NCI-H69 (cell line): ENCODE measurements around the gene ANKS6.
A peak's percentile ranks its signal among the peaks of the same experiment; 100 is the strongest.

Experiments
- DNase-seq: peaks from one replicate; lab custom pipeline; 2025; lab: John Stamatoyannopoulos, UW

Gene ANKS6

DNA sequence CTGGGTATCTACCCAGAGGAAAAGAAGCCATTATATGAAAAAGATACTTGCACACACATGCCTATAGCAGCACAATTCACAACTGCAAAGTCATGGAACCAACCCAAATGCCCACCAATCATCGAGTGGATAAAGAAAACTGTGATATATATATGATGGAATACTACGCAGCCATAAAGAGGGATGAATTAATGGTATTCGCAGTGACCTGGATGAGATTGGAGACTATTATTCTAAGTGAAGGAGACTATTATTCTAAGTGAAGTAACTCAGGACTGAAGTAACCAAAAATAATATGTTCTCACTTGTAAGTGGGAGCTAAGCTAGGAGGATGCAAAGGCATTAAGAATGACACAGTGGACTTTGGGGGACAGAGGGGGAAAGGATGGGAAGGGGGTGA is 57.6 kb downstream of the ANKS6 start:
- DNase-seq = no peak

- DNase-seq = no peak
Measured at GRCh38 chr9:98736226-98736625, 60.1 kb downstream of the ANKS6 start.

DNA sequence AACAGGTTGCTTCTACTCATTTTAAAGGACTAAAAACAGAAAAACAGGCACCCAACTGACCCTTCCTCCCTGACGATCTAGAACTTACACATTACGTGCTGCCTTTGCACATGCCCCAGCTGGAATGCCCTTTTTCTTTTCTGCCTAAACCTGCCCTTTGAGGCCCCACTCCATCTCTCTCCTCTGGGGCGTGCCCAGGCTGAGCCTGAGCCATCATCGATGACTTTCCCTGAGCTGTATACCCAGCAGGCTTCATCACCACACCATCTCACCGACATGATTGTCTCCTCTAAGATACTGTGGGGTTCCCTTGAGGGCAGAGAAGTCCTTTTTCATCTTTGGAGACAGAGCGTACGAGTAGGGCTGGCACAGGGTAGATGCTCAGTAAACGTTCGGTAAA is 63.6 kb downstream of the ANKS6 start:
- DNase-seq = no peak

DNA sequence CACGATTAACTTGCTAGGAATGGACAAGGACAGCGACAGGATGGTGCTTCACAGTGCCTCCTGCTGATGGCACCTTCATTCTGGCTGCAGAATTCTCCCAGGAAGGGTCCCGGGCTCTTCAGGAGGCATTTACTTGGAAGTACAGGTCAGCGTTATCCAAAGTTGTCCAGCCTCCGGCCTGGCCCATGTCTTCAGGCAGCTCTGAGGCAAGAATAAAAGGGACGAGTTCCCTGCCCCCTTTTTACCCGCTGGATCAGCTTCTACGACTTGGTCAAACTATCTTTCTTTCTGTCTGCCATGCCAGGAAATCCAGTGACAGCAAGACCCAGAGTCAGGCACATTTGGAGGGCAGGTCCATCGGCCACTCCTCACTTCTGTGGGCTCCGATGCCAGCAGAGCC is 64.3 kb downstream of the ANKS6 start:
- no peak for DNase-seq

GRCh38 chr9:98730871-98731270 is 65.5 kb downstream of the ANKS6 start:
- DNase-seq = no peak

DNA sequence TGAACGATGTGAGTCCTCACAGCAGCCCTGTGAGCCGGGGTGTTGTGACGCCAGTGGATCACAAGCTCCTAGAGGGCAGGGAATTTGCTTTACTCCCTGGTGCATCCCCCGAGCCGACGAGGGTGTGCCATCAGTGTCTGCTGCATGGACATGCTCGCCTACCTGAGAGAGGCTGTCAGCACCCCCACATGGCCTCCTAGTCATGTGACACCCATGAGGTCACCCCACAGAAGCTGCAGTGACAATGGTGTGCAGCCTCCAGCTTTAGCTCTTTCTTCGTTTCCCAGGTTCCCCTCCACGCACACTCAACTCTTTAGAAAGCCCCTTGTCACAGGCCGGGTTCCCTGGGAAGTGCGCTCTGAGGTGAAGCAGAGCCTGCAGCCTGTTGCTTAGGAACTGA is 67.9 kb downstream of the ANKS6 start:
- DNase-seq = no peak

GRCh38 chr9:98727428-98727827 is 68.9 kb downstream of the ANKS6 start:
- DNase-seq = no peak

DNA sequence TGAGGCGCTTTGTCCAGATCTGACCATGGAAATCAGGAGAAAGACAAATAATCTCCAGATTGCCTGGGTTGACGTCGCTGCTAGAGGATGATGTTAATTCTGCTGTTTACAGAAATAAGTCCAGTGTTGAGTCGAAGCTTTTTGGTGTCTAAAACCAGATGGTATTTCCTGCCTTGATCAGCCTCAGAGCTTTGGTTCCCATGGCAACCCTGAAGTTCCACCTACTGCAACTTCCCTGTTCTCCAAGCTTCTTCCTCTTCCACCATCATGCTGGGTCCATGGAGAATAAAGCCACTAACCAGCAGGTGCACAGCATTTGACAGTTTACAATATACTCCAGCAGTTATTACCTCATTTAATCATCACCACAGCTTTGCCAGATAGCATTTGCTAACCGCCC is 69.6 kb downstream of the ANKS6 start:
- peak; percentile 74 for DNase-seq

GRCh38 chr9:98724810-98725530 is 71.4 kb downstream of the ANKS6 start:
- no peak for DNase-seq

DNA sequence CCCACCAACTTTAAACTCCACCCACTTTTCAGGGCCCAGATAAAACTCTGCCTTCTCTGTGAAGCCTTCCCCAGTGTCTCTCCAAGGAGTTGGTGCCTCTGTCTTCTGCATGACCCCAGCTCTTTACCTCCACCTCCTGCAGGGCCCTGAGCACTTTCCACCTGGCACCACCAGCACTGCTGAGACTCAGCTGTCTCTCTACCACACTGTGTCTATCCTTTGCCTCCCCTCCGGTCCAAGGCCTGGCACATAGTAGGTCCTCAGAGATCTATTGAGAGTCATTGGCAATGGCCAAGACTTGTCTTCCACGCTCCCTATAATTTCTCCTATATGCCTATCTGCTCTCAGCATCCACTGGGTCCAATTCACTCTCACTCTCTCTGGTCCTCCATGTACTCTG is 74.7 kb downstream of the ANKS6 start:
- no peak for DNase-seq

GRCh38 chr9:98720402-98720801 is 76.0 kb downstream of the ANKS6 start:
- no peak for DNase-seq

DNA sequence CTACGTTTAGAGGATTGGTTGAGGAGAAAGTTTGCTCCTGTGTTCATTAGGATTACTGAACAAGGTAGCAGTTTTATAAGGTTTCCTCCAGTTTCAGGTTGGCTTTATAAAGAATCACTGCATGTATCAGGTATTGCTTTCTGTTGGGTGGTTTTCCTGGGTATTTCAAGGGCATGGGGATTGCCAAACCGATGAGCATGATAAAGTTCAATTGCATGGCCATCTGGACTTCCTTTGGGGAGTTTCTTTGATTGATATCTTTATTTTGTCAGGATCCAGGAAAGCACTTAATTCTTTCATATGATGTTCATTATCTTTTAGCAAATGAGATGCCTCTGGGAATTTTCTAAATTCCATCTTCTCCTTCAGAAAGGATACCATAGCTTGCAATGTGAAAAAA is 77.3 kb downstream of the ANKS6 start:
- no peak for DNase-seq

GRCh38 chr9:98714833-98715232 is 81.5 kb downstream of the ANKS6 start:
- no peak for DNase-seq

DNA sequence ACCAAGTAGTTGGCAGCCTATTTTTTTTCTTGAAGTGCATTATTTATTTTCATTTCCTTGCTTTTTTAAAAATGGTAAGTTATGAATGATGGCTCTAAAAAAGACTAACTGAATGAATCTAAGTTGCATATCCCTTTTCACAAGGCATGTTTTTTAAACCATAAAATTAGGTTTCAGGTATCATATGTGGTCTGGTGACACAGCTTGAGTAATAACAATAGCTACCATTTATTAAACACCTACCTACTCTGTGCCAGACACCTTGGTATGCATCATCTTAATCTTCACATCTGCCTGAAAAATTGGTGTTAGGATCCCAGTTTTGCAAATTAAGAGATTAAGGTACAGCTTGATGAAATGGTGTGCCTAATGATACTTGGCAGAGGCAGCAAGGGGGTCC is 83.4 kb downstream of the ANKS6 start:
- DNase-seq = no peak

DNA sequence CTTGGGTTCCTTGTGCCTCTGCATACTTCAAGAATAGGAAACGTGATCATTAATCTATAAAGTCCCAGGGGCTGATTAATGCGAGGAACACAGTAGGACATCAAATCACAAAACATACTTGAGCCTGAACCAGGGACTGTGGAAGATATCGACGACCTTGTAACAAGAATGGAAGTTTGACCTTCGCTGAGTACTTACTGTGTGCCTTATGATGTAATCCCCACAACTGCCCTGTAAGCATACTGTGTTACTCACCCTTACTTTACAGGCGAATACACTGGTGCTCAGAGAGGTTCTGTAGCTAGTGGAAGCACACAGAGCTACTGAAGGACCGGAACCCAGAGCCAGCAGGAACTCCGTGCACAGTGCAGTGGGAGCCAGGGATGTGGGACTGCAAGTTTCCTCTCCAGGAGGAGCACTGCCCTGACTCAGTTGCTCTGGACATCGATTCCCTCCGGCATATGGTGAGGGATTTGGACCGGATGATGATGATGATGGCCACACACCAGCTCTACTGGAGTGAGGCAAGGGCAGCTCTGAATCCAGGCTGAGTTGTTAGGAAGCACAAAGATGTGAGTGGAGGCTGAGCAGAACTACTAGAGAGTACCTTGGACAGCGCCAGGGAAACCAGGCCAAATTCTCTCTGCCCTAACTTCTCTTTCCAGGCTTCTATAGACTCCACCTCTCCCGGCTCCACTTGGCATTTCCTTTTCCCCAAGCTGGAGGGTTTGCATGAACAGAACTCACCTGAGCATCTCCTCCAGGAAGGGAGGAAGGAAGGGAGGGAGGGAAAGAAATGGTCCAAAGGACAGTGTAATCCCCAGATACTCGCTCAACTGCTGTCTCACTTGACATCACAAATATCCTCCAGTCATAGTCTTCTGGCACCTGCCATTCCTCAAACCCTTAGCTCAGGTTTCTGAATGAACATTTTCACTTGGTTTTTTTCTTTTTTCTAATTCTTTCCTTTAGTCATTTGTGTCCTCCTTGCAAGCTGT is 86.1 kb downstream of the ANKS6 start:
- peak; percentile 48 for DNase-seq

DNA sequence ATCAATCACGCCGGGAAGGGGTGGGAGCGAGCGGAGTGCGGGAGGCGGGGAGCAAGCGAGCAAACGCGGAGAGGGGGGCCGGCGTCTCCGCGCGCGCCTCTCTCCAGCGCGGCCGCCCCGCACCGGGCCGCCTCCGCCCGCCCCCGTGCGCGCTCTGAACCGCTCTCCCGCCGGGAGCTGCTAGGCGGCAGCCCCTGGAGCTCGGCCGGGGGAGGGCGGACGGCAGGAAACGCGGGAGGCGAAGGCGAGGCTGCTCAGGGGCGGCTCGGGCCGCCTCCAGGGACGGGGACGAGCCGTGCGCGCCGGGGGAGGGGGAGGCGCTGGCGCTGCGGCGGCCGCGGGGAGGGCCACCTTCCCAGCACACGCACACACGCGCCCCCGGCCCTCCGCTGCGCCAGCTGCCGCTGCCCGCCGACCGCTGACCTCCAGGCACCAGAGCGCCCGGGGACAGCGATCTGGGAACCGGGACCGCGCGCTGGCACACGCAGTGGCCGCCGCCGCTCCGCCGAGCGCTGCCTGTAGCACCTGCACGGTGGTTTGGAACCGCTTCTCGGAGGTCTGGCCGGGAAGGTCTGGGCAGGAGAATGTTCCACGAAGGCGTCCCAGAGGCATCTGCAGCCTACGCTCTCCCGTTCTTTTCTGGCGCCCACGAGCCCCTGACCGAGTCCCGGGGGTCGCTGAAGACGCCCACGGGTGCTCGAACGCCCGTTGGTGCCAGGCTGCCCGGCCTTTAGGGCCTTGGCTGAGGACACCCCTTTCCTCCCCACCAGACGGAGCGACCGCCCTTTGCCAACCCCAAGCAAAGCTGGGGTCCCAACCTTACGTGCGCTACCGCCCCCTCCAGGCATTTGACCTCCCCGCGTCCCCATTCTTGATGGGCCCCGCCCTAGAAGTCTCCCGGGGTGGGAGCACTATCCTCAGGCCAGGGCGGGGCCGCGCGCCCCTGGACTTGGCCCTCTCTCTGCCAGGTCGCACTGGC is 87.1 kb downstream of the ANKS6 start, which contains the start of gene GABBR2:
GABBR2 (minus strand) TSS at position 3 of the 979 bp plus-strand sequence. CDS start 198 bp downstream, outside the sequence.
- DNase-seq = peak; percentile 84

DNA sequence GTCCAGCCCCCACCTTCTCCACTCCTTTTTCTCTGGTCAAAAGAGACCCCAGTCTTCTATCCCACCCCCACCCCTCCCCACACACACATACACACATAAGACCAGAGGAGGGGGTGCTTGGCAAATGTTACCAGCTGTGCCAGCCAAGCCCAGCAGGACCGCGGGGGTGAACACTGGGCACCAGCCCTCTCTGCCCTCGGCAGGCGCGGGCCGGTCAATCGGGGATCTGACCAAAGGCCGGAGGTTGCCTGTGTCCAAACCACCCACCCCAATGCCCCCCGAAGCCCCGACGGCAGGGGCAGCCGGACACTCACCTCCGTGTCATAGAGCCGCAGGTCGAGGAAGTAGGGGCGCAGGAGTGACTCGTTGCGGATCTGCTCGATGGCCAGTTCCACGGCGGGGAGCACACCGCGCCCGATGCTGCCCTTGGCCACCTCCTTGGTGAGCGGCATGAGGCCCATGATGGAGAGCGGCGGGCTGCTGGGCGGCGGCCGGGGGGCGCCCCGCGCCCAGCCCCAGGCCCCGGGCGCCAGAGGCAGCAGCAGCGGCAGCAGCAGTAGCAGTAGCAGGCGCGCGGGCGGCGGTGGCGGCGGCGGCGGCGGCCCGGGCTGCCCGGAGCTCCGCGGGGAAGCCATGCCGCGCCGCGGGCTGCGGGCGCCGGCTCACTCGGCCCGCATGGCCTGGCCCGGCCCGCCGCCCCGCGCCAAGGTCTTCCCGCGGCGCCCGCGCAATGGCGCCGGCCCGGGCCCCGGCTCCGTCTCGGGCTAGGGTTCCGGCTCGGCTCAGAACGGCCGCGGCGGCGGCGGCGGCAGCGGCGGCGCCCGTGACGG is 88.0 kb downstream of the ANKS6 start:
- DNase-seq = peak; percentile 76

GRCh38 chr9:98707166-98708102 is 88.9 kb downstream of the ANKS6 start:
- DNase-seq = peak; percentile 95

DNA sequence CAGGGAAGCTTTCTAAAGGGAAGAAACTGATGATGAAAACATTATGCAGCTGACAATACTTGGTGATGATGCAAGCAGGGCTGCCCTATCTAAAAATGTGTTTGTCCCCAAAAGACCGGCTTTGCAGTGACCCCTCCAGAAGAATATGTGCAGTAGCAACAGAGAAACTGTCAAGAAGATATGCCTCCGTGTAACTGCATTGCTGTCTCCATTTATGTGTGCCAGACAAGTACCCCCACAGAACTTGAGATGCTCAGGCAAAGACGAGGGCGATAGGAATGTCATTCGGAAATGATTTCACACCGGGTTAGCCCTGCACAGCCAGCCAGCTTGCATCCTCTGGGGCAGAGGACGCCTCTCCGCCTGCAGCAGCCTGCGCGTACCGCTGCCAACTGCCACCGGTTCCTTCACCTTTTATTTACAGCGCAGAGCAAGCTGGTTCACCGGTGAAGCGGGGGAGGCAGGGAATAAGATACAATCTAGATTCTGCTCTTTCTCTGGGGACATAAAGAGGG is 89.6 kb downstream of the ANKS6 start:
- peak; percentile 91 for DNase-seq
